Lower leg skin (tissue), 3 donors: ENCODE data around the gene NR3C2.

Experiments used
- CTCF ChIP-seq, 3 donors: fragments of 450-650 bp; IDR thresholded peaks; one replicate each; pipeline ENCODE4 v1.5.1; 2016; ENCODE audit warnings: antibody characterized with exemption in 3 of 3, mild to moderate bottlenecking in 3 of 3, moderate library complexity in 2 of 3
- POLR2A ChIP-seq, 2 donors: fragments of 450-650 bp; IDR thresholded peaks; one replicate each; pipeline ENCODE4 v1.6.1; 2016 to 2017; ENCODE audit warnings: antibody characterized with exemption in 2 of 2, mild to moderate bottlenecking in 1 of 2, moderate library complexity in 1 of 2

DNA sequence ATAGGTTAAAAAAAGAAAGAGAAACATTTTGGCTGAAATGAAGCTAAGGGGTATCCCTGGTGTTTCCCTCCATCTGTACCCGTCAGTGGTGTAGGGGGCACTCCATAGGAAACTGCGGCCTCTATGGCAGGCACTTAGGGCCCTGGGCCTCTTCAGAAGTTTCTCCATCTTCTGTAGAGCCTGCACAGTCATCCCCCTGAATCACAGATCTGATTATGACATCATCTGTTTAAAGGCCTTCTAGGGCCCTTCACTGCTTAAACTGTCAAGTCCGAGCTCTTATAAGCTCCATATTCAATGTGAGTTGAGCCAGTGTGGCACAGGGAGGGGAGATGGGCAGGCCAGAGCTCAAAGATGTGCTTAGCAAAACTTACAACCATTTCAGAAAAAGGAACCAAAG, 241.3 kb downstream of the NR3C2 start:
- TF ChIP-seq CTCF (IDR thresholded peaks at IDR 0.05) (no peak), POLR2A (IDR thresholded peaks at IDR 0.05) (no peak)
